PC-3 (cell line): Measurements from ENCODE around the gene MRPS34.
"Not testable (repeated sequence)": the region's sequence is repeated elsewhere in the genome, so short reads cannot be mapped to it uniquely, and the experiment has no call there.

ENCODE experiments used
- CTCF ChIP-seq: fragments of 300-600 bp; sonication (generic); conservative IDR thresholded peaks from 2 replicates; pipeline ENCODE4 v1.5.1; 2017; ENCODE audit warnings: antibody characterized with exemption, low read depth, mild to moderate bottlenecking, low read length
- EZH2 ChIP-seq: fragments of 300-600 bp; sonication (generic); IDR thresholded peaks from one replicate; pipeline ENCODE4 v1.6.1; 2017; ENCODE audit warnings: antibody characterized with exemption, mild to moderate bottlenecking, low read length; ENCODE audit not compliant: unreplicated experiment

- TF ChIP-seq CTCF, EZH2: not testable (repeated sequence)
Measured at GRCh38 chr16:1799263-1799662, 26.3 kb upstream of the MRPS34 start.
